Gastrocnemius medialis (tissue), 4 donors: ENCODE data around the gene C17orf100.

Experiments
- POLR2A ChIP-seq, 2 donors: fragments of 450-650 bp; IDR thresholded peaks; one replicate each; pipeline ENCODE4 v1.6.1; 2017; ENCODE audit warnings: antibody characterized with exemption in 2 of 2, mild to moderate bottlenecking in 2 of 2, moderate library complexity in 2 of 2
- TF ChIP-seq, protein P1 (sequence below), 5 experiments: fragments of 450-650 bp in 3 of 5; fragments of 200-600 bp in 2 of 5; sonication (generic) in 2 of 5; IDR thresholded peaks in 4 of 5; conservative IDR thresholded peaks in 1 of 5; 1 replicate in 4 of 5; 2 replicates in 1 of 5; pipeline ENCODE4 v1.5.1; 2016 to 2019; ENCODE audit warnings: antibody characterized with exemption in 5 of 5, mild to moderate bottlenecking in 3 of 5, moderate library complexity in 3 of 5

GRCh38 chr17:6610011-6610410 lies 41.6 kb upstream of the C17orf100 start:
- TF ChIP-seq, protein P1, sequence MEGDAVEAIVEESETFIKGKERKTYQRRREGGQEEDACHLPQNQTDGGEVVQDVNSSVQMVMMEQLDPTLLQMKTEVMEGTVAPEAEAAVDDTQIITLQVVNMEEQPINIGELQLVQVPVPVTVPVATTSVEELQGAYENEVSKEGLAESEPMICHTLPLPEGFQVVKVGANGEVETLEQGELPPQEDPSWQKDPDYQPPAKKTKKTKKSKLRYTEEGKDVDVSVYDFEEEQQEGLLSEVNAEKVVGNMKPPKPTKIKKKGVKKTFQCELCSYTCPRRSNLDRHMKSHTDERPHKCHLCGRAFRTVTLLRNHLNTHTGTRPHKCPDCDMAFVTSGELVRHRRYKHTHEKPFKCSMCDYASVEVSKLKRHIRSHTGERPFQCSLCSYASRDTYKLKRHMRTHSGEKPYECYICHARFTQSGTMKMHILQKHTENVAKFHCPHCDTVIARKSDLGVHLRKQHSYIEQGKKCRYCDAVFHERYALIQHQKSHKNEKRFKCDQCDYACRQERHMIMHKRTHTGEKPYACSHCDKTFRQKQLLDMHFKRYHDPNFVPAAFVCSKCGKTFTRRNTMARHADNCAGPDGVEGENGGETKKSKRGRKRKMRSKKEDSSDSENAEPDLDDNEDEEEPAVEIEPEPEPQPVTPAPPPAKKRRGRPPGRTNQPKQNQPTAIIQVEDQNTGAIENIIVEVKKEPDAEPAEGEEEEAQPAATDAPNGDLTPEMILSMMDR (IDR thresholded peaks at IDR 0.05 in 4 of 5, conservative IDR thresholded peaks at IDR 0.05 in 1 of 5): no peak
- TF ChIP-seq POLR2A (IDR thresholded peaks at IDR 0.05): no peak
